Measurements from ENCODE around the gene ARSG. TPM values are rescaled to one million over a fixed set of nuclear protein-coding genes. Genes with fewer than 3 reads are reported as not detected.

ARSG gene
- total and polyA plus RNA-seq, 2 of the 13 experiments (the other 11 are each of a cell fraction or from before 2014, with no cell fraction given), result 3.7 to 15.2 TPM

- TF ChIP-seq REXO4 (CRISPR knock-in tag; IDR thresholded peaks at IDR 0.05; ENCODE audit: borderline replicate concordance) (no peak; the same call in 1 of the 2 replicates), PHF5A (CRISPR knock-in tag; IDR thresholded peaks at IDR 0.05; ENCODE audit: low read depth, unreplicated experiment) (peak; percentile 68), ZNF670 (CRISPR knock-in tag; IDR thresholded peaks at IDR 0.05; ENCODE audit: borderline replicate concordance) (peak; percentile 45; the same call in 1 of the 2 replicates), ZNF850 (CRISPR knock-in tag; conservative IDR thresholded peaks at IDR 0.05) (no peak), PCBP1 (IDR thresholded peaks at IDR 0.05; ENCODE audit: borderline replicate concordance, low read depth, low read length) (peak; percentile 66; the same call in 1 of the 2 replicates), ZNF598 (CRISPR knock-in tag; IDR thresholded peaks at IDR 0.05; ENCODE audit: borderline replicate concordance) (peak; percentile 89), ZNF20 (CRISPR knock-in tag; IDR thresholded peaks at IDR 0.05) (peak; percentile 88; the same call in 1 of the 2 replicates), ZNF547 (CRISPR knock-in tag; IDR thresholded peaks at IDR 0.05) (peak; percentile 77; the same call in 1 of the 2 replicates), SOX13 (IDR thresholded peaks at IDR 0.05) (peak; percentile 63), SOX13 (CRISPR knock-in tag; conservative IDR thresholded peaks at IDR 0.05 in 1 of 2, IDR thresholded peaks at IDR 0.05 in 1 of 2) (peak in 1 of 2 experiments; percentile 88; a peak in 2 of 4 replicates), RXRA (CRISPR knock-in tag; IDR thresholded peaks at IDR 0.05) (peak; percentile 99), ZBTB14 (CRISPR knock-in tag; IDR thresholded peaks at IDR 0.05) (no peak; the same call in none of the 2 replicates), HOXA7 (CRISPR knock-in tag; IDR thresholded peaks at IDR 0.05) (no peak), NR1H2 (CRISPR knock-in tag; IDR thresholded peaks at IDR 0.05; ENCODE audit: borderline replicate concordance, low read depth) (peak; percentile 83; the same call in 1 of the 2 replicates), ZNF776 (CRISPR knock-in tag; IDR thresholded peaks at IDR 0.05) (peak; percentile 85; the same call in 1 of the 2 replicates), ARNT2 (CRISPR knock-in tag; IDR thresholded peaks at IDR 0.05; ENCODE audit: low read depth) (peak; percentile 54), FOSL2 (CRISPR knock-in tag; IDR thresholded peaks at IDR 0.05) (peak; percentile 80), NFRKB (IDR thresholded peaks at IDR 0.05) (no peak), ZKSCAN5 (CRISPR knock-in tag; IDR thresholded peaks at IDR 0.05) (0 out of 2 replicates have a peak, but pooled peaks have one; percentile 35), SNAPC4 (CRISPR knock-in tag; IDR thresholded peaks at IDR 0.05) (peak; percentile 87; the same call in 1 of the 2 replicates)
- TF ChIP-seq, protein P1, sequence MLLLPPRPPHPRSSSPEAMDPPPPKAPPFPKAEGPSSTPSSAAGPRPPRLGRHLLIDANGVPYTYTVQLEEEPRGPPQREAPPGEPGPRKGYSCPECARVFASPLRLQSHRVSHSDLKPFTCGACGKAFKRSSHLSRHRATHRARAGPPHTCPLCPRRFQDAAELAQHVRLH (CRISPR knock-in tag; IDR thresholded peaks at IDR 0.05; ENCODE audit: borderline replicate concordance, low read depth), result no peak
Measured at GRCh38 chr17:68378268-68379176, 87.2 kb downstream of the ARSG start (continued).
